Stomach (tissue), 4 donors: ENCODE measurements around the gene STAU1.

ENCODE experiments used
- CTCF ChIP-seq, 7 experiments: fragments of 450-650 bp in 4 of 7; fragments of 200-600 bp in 3 of 7; sonication (generic) in 3 of 7; IDR thresholded peaks; one replicate each; pipeline ENCODE4 v1.5.1; 2016 to 2019; ENCODE audit warnings: antibody characterized with exemption in 7 of 7, control low read depth in 2 of 7, mild to moderate bottlenecking in 1 of 7
- EP300 ChIP-seq: sonication (generic); formaldehyde crosslinking; IDR thresholded peaks from one replicate; pipeline ENCODE4 v1.6.1; 2017; ENCODE audit warnings: antibody characterized with exemption
- POLR2AphosphoS5 ChIP-seq, 3 donors: sonication (generic); formaldehyde crosslinking; IDR thresholded peaks; one replicate each; pipeline ENCODE4 v1.6.1; 2016; ENCODE audit warnings: antibody characterized with exemption in 3 of 3

GRCh38 chr20:49170714-49171113 lies 17.4 kb downstream of the STAU1 start:
- no peak for TF ChIP-seq CTCF (IDR thresholded peaks at IDR 0.05)
- TF ChIP-seq POLR2AphosphoS5 (IDR thresholded peaks at IDR 0.05) = no peak
- no peak for TF ChIP-seq EP300
